Measurements from ENCODE around the gene VILL.
A peak's percentile ranks its signal among the peaks of the same experiment; 100 is the strongest.
"Not testable (repeated sequence)": the region's sequence is repeated elsewhere in the genome, so short reads cannot be mapped to it uniquely, and the experiment has no call there.

Gene VILL

DNA sequence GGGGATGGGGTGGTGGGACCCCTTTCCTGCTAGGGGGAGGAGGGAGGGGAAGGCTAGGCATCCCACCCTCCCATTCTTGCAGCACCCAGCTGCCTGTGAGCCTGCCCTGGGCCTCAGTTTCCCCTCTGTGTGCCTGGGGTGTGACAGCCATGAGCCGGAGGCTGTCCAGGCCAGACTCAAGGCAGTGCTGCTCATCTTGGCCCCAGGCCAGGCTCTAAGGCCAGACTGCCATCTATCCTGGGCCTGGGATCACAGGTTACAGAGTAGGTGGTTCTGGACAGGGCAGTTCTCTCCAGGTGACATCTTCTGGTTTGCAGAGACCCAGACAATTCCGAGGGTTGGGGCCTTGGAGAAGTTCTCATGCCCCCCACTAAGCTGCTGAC is 3.3 kb upstream of the VILL start:
- DNase-seq: no peak

GRCh38 chr3:37987751-37988179 is 2.8 kb upstream of the VILL start:
- no peak for DNase-seq

- DNase-seq: not testable (repeated sequence)
Observed at GRCh38 chr3:37988376-37988775, 2.2 kb upstream of the VILL start.

DNA sequence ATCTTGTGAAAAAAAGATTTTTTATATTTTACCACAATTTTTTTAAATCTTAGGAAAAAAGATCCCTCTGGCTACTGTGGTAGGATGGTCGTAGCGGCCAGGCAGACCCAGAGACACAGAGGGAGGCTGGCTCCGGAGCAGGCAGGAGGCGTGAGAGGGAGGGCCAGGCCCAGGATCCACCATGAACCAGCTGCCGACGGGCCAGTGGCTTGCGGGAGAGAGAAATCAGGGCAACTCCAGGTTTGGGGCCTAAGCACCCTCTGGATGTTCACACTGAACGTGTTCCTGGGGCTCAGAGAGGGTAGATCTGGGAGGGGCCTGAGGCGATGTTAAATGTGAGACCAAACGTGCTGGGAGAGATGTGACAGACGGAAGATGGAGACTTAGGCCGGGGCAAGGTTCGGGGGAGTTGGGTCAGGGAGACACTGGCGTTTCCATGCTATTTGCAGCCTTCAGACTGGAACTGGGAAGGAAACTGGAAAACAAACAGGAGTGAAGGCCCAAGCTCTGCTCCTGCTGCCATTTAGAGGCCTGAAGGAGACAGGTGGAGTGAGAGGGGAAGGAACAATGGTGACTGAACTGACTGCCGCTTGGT is 1.6 kb upstream of the VILL start:
- DNase-seq: no peak

GRCh38 chr3:37989821-37990480 is 635 bp upstream of the VILL start:
- no peak for DNase-seq

DNA sequence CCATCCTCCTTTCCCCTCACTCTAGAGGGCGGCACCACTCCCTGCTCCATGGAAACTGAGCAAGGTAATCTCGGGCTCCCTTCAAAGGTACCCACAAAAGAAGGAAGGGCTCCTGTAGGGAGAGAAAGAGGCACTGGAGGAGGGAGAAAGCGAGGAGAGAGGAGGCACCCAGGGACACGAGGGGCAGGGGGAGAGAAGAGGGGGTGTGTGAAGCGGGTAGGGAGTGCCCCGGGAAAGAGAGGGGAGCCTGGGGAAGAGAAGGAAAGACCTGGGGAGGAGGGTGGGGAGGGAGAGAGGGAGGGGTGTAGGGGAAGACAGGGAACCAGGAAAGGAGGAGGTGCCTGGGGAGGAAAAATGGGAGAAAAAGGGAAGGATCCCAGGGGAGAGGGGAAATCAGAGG is 523 bp downstream of the VILL start:
- DNase-seq: no peak

- no peak for DNase-seq
Observed at GRCh38 chr3:37991823-37992222, 1.2 kb downstream of the VILL start.

GRCh38 chr3:37992271-37993066 is 1.9 kb downstream of the VILL start:
- DNase-seq: no peak

- no peak for DNase-seq
Observed at GRCh38 chr3:37993067-37993455, 2.5 kb downstream of the VILL start.

GRCh38 chr3:37993460-37993819 is 2.9 kb downstream of the VILL start:
- DNase-seq: no peak

DNA sequence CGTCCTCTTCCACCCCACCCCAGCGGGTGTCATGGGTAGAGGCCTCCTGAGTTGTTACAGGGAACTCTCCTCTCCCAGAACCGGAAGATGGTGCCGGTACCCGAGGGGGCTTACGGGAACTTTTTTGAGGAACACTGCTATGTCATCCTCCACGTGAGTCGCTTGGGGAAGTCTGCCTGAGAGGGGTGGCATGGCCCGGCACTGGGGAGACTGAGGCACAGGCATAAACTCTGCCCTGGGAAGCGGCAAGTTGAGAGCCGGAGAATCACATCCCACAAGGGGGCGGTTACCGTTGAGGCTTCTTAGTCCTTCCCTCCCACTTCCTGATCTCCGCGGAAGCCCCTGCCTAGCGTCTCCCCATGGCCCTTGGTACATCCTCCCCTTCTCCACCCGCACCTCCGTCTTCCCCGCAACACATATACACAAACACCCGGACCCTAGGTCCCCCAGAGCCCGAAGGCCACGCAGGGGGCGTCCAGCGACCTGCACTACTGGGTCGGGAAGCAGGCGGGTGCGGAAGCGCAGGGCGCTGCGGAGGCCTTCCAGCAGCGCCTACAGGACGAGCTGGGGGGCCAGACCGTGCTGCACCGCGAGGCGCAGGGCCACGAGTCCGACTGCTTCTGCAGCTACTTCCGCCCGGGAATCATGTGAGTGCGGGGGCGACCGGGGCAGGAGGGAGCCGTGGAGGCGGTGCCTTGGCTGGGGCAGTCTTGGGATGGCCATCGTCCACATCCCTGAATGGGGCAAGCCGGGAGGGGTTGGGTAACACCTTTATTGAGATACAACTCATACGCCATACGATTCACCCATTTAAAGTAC is 3.4 kb downstream of the VILL start:
- no peak for DNase-seq

- DNase-seq: no peak
Observed at GRCh38 chr3:37994639-37994972, 4.0 kb downstream of the VILL start.

DNA sequence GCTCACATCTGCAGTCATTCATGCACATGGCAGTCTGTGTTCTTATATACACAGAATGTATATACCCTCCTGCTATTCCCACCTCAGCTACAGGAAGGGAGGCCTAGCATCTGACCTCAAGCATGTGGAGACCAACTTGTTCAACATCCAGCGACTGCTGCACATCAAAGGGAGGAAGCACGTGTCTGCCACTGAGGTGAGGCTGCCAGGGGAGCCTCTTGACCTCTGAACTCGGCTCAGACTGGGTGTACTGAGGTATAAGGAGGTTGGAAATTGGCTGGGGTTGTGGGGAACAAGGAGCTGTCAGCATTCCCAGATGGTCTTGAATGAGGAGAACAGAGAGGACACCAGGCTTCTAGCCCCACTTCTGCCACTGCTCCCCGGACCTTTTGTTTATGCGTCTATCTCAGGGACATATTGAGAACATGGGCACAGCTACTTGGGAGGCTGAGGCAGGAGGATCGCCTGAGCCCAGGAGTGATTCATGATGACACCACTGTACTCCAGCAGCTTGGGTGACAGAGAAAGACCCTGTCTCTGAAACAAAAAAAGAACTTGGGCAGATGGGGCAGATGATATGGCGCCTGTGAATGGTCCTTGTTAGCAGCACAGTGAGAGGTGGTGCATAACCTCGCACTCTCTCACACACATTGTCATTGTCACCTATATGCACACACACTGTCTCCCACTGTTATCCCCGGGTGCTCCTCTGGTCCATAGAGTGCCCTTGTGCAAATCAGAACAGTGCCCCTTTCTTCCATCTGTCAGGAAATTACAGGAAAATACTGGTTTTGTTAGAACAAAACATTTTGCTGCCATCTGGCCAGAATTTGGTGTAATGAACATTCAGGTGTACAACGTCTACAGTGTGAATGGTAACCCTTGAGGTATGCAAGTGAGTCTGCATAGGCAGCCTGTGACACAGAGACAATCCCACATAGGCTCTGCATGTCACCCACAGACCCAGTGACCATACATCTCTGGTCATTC is 5.4 kb downstream of the VILL start:
- DNase-seq: no peak

DNA sequence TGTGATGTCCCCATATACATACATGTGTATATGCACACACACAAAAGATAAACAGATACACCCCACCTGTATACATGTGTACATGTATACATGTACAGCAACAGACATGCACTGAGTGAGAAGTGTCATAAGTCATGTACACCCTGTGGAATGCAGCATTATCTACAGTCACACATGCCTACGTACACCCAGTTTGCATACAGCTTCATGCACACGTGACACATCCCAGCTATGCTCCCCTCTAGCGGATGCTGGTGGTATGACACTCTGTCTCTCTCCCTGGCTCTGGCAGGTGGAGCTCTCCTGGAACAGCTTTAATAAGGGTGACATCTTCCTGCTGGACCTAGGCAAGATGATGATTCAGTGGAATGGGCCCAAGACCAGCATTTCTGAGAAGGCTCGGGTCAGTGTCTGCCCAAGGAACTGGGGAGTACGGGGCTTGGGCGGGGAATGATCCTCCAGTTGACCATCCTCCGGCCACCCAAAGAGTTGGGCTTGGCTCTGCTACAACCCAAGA is 6.3 kb downstream of the VILL start:
- DNase-seq: peak; percentile 27 to 83

- no peak for DNase-seq
Observed at GRCh38 chr3:37997342-37997741, 6.8 kb downstream of the VILL start.

- DNase-seq: no peak
Observed at GRCh38 chr3:37997791-37998370, 7.3 kb downstream of the VILL start.

DNA sequence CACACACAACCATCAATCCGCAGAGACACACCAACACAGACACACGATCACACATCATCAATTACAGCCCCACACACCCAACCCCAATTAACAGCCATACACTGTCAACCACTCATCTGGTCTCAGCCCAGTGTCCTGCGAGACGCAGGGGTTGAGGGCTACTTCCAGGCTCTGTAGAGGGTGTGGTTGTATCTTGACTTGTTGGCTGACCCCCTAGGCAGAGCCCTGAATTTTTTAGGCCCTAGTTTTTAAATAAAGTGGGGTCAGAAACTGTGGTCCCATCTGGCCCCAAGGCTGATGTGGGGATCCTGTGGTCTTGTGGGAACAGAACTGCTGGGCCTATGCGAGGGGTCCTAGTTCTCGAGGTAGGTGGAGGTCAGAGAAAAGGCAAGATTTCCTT is 9.2 kb downstream of the VILL start:
- no peak for DNase-seq

DNA sequence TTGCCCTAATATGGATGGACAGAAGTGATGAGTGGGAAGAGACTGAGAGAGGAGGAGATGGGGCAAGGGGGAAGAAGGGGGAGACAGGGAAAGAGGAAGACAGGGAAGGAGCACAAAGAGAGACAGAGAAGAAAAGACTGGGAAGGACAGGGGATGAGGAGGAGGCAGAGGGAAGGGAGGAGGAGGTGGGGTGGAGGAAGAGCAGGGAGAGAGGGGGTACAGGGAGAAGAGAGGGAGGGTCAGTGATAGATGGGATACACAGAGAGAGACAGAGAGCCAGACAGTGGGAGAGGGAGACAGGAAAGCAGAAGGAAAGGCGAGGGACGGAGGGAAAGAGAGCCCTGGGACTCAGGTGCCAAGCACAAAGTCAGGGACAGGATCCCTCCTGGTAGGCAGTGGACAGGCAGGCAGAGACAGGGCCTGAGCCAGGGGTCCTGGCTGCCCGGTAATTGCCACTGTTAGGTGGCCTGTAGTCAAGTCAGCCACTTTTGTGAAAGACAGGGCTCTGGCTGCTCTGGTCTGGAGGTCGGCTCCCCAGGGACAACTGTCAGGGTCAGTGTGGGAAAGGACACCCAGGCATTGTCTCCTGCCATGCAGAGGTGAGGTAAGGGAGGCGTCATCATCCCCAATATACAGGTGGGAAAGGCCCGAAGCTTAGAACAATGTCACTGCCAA is 9.8 kb downstream of the VILL start:
- DNase-seq: no peak

- no peak for DNase-seq
Observed at GRCh38 chr3:38000965-38001455, 10.4 kb downstream of the VILL start.

- DNase-seq: no peak
Observed at GRCh38 chr3:38001456-38002081, 11.0 kb downstream of the VILL start.
